GM12878 (cell line): ENCODE measurements around the gene CBFA2T3. TPM values are rescaled to one million over a fixed set of nuclear protein-coding genes. Genes with fewer than 3 reads are reported as not detected.

Experiments
- ATAC-seq: fragments of 200-7000 bp; cut with Tn5 transposase; 3 replicates; pipeline ENCODE4 v1.9.1; 2020; ENCODE audit warnings: mild to moderate bottlenecking, moderate library complexity
- BruUV-seq: library from RNA; stranded (reverse); fragments of 400-500 nt; replicated peaks from 2 replicates; lab custom pipeline; 2021; lab: Mats Ljungman, UMichigan
- CTCF ChIA-PET: fragments of 300-600 bp; sonication (Branson Sonifier 250); formaldehyde crosslinking; extraction: SDS; loops from one replicate; lab custom pipeline; 2021; ENCODE audit warnings: inconsistent platforms; lab: Yijun Ruan, JAX
- POLR2A ChIA-PET: fragments of 350-600 bp; formaldehyde crosslinking; extraction: SDS; loops from one replicate; lab custom pipeline; 2021; ENCODE audit warnings: inconsistent platforms; lab: Charles Lee
- RAD21 ChIA-PET: fragments of 300-600 bp; sonication (Branson Sonifier 250); formaldehyde crosslinking; loops from one replicate; lab custom pipeline; 2023; ENCODE audit warnings: antibody characterized with exemption; ENCODE audit not compliant: unreplicated experiment; lab: Charles Lee
- SMC1A ChIA-PET: fragments of 300-600 bp; sonication (Branson Sonifier 250); formaldehyde crosslinking; loops from one replicate; lab custom pipeline; 2023; ENCODE audit not compliant: unreplicated experiment, uncharacterized antibody; lab: Charles Lee
- DNase-seq: peaks from one replicate; pipeline ENCODE4 v3.0.0-alpha.2; 2011; ENCODE audit warnings: low read depth, low spot score
- FAIRE-seq: peaks from 3 replicates; lab custom pipeline; 2011; peaks lifted over from hg19 to GRCh38; lab: Jason Lieb, UNC
- H2AFZ ChIP-seq: 2 replicates; pipeline ENCODE4 v1.6.0; 2011; ENCODE audit warnings: low read depth, low read length, control low read depth; ENCODE audit not compliant: control insufficient read depth
- H3K27ac ChIP-seq: 2 replicates; pipeline ENCODE4 v1.5.1; 2011; ENCODE audit warnings: control low read depth; ENCODE audit not compliant: control insufficient read depth, insufficient read depth
- H3K27me3 ChIP-seq, 2 experiments: replicated peaks in 1 of 2; 2 replicates each; pipeline versions ENCODE4 v1.6.0 to v1.6.1; 2011; ENCODE audit warnings: low read length in 1 of 2; ENCODE audit not compliant: control insufficient read depth in 2 of 2, insufficient read depth in 2 of 2
- H3K36me3 ChIP-seq, 2 experiments: 2 replicates each; pipeline ENCODE4 v1.5.1; 2011; ENCODE audit warnings: low read length in 1 of 2; ENCODE audit not compliant: control insufficient read depth in 2 of 2, insufficient read depth in 2 of 2
- H3K4me1 ChIP-seq: 2 replicates; pipeline ENCODE4 v1.6.1; 2011; ENCODE audit warnings: mild to moderate bottlenecking, low read length, moderate library complexity, mixed read lengths; ENCODE audit not compliant: control insufficient read depth, insufficient read depth
- H3K4me2 ChIP-seq: 2 replicates; pipeline ENCODE4 v1.6.0; 2011; ENCODE audit warnings: control low read depth; ENCODE audit not compliant: control insufficient read depth, insufficient read depth
- H3K4me3 ChIP-seq: fragments of 200-600 bp; sonication (generic); 2 replicates; pipeline ENCODE4 v1.5.1; 2016
- H3K79me2 ChIP-seq: 2 replicates; pipeline ENCODE4 v1.6.0; 2011; ENCODE audit warnings: low read length; ENCODE audit not compliant: control insufficient read depth, insufficient read depth
- H3K9ac ChIP-seq: 2 replicates; pipeline ENCODE4 v1.8.0; 2011; ENCODE audit warnings: low read length, control low read depth, mixed read lengths; ENCODE audit not compliant: control insufficient read depth, insufficient read depth
- H3K9me3 ChIP-seq: replicated peaks from 3 replicates; pipeline ENCODE4 v1.5.1; 2011; ENCODE audit warnings: mild to moderate bottlenecking, low read length; ENCODE audit not compliant: control insufficient read depth, insufficient read depth
- H4K20me1 ChIP-seq: 2 replicates; pipeline ENCODE4 v1.6.0; 2011; ENCODE audit not compliant: control insufficient read depth, insufficient read depth
- PAX8 ChIP-seq: fragments of 450-650 bp; IDR thresholded peaks from 2 replicates; pipeline ENCODE4 v1.6.1; 2017; ENCODE audit warnings: mild to moderate bottlenecking, moderate library complexity
- SMAD5 ChIP-seq: IDR thresholded peaks from 2 replicates; pipeline ENCODE4 v1.6.1; 2016; ENCODE audit warnings: antibody characterized with exemption, low read depth
- SP1 ChIP-seq: IDR thresholded peaks from one replicate; pipeline ENCODE4 v1.6.1; 2011; ENCODE audit warnings: low read depth, low read length
- SUZ12 ChIP-seq: fragments of 200-600 bp; sonication (generic); IDR thresholded peaks from one replicate; pipeline ENCODE4 v1.6.1; 2018; ENCODE audit warnings: antibody characterized with exemption, mild to moderate bottlenecking; ENCODE audit not compliant: unreplicated experiment
- ZNF207 ChIP-seq: fragments of 450-650 bp; IDR thresholded peaks from 2 replicates; pipeline ENCODE4 v1.6.1; 2014; ENCODE audit warnings: antibody characterized with exemption, mild to moderate bottlenecking, borderline replicate concordance
- ZNF217 ChIP-seq: fragments of 450-650 bp; IDR thresholded peaks from 2 replicates; pipeline ENCODE4 v1.6.1; 2017; ENCODE audit warnings: antibody characterized with exemption, mild to moderate bottlenecking
- ZSCAN29 ChIP-seq: fragments of 450-650 bp; IDR thresholded peaks from 2 replicates; pipeline ENCODE4 v1.6.1; 2017; ENCODE audit warnings: mild to moderate bottlenecking, moderate library complexity
- WGBS: methylation state at CpG from one replicate; pipeline ENCODE4 v1.1.6; 2016; ENCODE audit warnings: low lambda C conversion rate; ENCODE audit not compliant: insufficient replicate concordance, insufficient coverage; ENCODE audit errors: missing lambda C conversion rate; 5-methylcytosine and 5-hydroxymethylcytosine counted together
- in situ Hi-C: fragments of 300-500 bp; cut with MboI; formaldehyde crosslinking; loops from 9 replicates; pipeline ENCODE4 v1.14.3; 2018; ENCODE audit warnings: mixed read lengths
- intact Hi-C: fragments of 100-400 bp; cut with micrococcal nuclease; formaldehyde crosslinking; loops from one replicate; pipeline ENCODE4 v1.14.2; 2022; ENCODE audit not compliant: unreplicated experiment
- polyA plus RNA-seq, 11 experiments: library from polyadenylated mRNA; depleted of rRNA in 4 of 11; unstranded in 6 of 11; stranded (reverse) in 5 of 11; fragments of >200 nt; fragmentation: Nextera tagmentation in 4 of 11; fragmentation: Illumina TruSeq in 1 of 11; extraction: Ambion mirVana in 4 of 11; extraction: Trizol in 1 of 11; gene quantifications; 1 replicate in 1 of 11; 2 replicates in 10 of 11; pipeline versions ENCODE4 v1.2.1 to v1.2.3, GENCODE V29; 2011 to 2016; ENCODE audit warnings: inconsistent platforms in 2 of 11, missing spikeins in 2 of 11, low read depth in 1 of 11
- total RNA-seq, 4 experiments: library from RNA; depleted of rRNA in 3 of 4; stranded (reverse); fragments of >200 nt in 3 of 4; fragmentation: Illumina TruSeq in 1 of 4; extraction: Trizol in 1 of 4; gene quantifications; 2 replicates each; pipeline versions ENCODE4 v1.2.1 to v1.2.3, GENCODE V29; 2013 to 2021
- TF ChIP-seq, protein P1 (sequence below): fragments of 450-650 bp; IDR thresholded peaks from 2 replicates; pipeline ENCODE4 v1.6.1; 2016; ENCODE audit warnings: mild to moderate bottlenecking
- TF ChIP-seq, protein P2 (sequence below): fragments of 450-650 bp; formaldehyde crosslinking; IDR thresholded peaks from 2 replicates; pipeline ENCODE4 v1.4.0; 2022; ENCODE audit warnings: mild to moderate bottlenecking, moderate library complexity

The CBFA2T3 gene
- total and polyA plus RNA-seq, 10 of the 15 experiments (the other 5 are each of a cell fraction or from before 2014, with no cell fraction given) = 0.69 to 42.6 (median 4.5) TPM

DNA sequence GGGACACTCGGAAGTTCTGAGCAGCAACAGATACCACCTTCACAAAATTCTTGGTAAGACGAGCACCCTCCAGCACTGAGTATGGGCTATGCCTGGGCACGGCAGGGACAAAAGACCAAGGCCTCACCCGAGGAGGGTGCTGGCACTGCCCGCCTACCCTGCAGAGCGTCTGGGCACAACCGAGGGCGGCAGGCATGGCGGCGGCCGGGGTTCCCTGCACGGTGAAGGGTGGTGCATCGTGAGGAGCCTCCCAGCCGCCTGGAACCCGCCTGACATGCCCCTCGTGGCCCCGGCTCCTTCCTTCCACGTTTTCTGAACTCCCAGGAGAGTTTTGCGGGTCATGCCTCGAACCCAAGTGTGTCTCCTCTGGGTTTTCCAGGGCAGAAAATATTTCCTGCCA is 139.2 kb downstream of the CBFA2T3 start:
- ChIA-PET RAD21 (no interaction called here), POLR2A (no interaction called here)
- H3K9ac ChIP-seq = no peak overlapping the region

DNA sequence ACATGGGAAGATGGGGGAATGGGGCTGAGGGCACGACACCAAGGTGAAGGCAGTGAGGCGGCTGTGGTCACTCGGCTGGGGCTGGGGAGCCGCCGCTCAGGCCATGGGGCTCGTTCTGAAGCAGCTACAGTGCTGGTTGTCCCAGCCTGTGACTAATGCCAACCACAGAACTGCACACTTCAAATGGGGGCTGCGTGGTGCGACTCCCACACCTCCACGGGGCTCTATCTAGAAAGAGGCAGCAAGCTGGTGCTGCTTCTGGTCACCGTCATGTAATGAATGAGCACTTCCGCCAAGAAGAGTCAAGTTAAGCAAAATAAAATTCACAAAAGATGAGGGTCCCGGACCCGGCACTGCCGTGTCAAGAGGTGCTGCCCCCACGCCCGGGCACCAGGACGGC is 140.2 kb downstream of the CBFA2T3 start:
- Histone ChIP-seq H3K9ac (no peak overlapping the region), H3K4me3 (no peak overlapping the region), H3K36me3 (no peaks in the 10 kb centered on the region; a peak in 1 of 4 replicates), H3K4me2 (no peak overlapping the region), H3K79me2 (no peaks in the 10 kb centered on the region), H3K27me3 (no peaks in the 10 kb centered on the region), H4K20me1 (no peaks in the 10 kb centered on the region), H3K4me1 (no peaks in the 10 kb centered on the region), H3K27ac (no peak overlapping the region), H2AFZ (no peak overlapping the region), H3K9me3 (no peaks in the 10 kb centered on the region)
- CTCF ChIA-PET = no interaction called here
- ATAC-seq = no peak
- POLR2A ChIA-PET = no interaction called here
- SMC1A ChIA-PET = no interaction called here
- FAIRE-seq = no peak
- intact Hi-C loops (no loop called here), in situ Hi-C loops (no loop called here)
- DNase-seq = no peak
- RAD21 ChIA-PET = no interaction called here
- TF ChIP-seq SUZ12 (no peak), SP1 (no peak), PAX8 (no peak), ZNF207 (no peak), ZNF217 (no peak), ZSCAN29 (no peak)
- TF ChIP-seq, protein P1, sequence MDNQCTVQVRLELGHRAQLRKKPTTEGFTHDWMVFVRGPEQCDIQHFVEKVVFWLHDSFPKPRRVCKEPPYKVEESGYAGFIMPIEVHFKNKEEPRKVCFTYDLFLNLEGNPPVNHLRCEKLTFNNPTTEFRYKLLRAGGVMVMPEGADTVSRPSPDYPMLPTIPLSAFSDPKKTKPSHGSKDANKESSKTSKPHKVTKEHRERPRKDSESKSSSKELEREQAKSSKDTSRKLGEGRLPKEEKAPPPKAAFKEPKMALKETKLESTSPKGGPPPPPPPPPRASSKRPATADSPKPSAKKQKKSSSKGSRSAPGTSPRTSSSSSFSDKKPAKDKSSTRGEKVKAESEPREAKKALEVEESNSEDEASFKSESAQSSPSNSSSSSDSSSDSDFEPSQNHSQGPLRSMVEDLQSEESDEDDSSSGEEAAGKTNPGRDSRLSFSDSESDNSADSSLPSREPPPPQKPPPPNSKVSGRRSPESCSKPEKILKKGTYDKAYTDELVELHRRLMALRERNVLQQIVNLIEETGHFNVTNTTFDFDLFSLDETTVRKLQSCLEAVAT = no peak
- 57% methylated on average over 17 of the region's 17 CpGs for WGBS
- no TSS peak for BruUV-seq

More for the DNA sequence above, 139.2 kb downstream of the CBFA2T3 start:
- no peaks in the 10 kb centered on the region for H3K27me3 ChIP-seq
- H2AFZ ChIP-seq = no peak overlapping the region
- in situ Hi-C loops = no loop called here
- no peaks in the 10 kb centered on the region for H3K79me2 ChIP-seq
- DNase-seq = no peak
- no peaks in the 10 kb centered on the region for H3K9me3 ChIP-seq
- no peak for TF ChIP-seq SMAD5
- TF ChIP-seq, protein P2, sequence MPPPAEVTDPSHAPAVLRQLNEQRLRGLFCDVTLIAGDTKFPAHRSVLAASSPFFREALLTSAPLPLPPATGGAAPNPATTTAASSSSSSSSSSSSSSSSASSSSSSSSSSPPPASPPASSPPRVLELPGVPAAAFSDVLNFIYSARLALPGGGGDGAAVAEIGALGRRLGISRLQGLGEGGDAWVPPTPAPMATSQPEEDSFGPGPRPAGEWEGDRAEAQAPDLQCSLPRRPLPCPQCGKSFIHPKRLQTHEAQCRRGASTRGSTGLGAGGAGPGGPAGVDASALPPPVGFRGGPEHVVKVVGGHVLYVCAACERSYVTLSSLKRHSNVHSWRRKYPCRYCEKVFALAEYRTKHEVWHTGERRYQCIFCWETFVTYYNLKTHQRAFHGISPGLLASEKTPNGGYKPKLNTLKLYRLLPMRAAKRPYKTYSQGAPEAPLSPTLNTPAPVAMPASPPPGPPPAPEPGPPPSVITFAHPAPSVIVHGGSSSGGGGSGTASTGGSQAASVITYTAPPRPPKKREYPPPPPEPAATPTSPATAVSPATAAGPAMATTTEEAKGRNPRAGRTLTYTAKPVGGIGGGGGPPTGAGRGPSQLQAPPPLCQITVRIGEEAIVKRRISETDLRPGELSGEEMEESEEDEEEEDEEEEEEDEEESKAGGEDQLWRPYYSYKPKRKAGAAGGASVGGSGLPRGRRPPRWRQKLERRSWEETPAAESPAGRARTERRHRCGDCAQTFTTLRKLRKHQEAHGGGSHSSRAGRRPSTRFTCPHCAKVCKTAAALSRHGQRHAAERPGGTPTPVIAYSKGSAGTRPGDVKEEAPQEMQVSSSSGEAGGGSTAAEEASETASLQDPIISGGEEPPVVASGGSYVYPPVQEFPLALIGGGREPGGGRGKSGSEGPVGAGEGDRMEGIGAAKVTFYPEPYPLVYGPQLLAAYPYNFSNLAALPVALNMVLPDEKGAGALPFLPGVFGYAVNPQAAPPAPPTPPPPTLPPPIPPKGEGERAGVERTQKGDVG (CRISPR knock-in tag) = no peak
- TF ChIP-seq, all 136 proteins: peak for 0
- ATAC-seq (no peak), FAIRE-seq (no peak)
- Histone ChIP-seq H3K27ac (no peak overlapping the region), H4K20me1 (no peaks in the 10 kb centered on the region), H3K4me3 (no peak overlapping the region), H3K4me2 (no peak overlapping the region), H3K36me3 (no peaks in the 10 kb centered on the region; a peak in 1 of 4 replicates), H3K4me1 (no peaks in the 10 kb centered on the region)
- WGBS = 86% methylated on average over 20 of the region's 20 CpGs
- BruUV-seq = no TSS peak
- intact Hi-C loops = no loop called here
- ChIA-PET SMC1A (no interaction called here), CTCF (no interaction called here)
